ENCODE data around the gene ATOH8. TPM values are rescaled to one million over a fixed set of nuclear protein-coding genes. Genes with fewer than 3 reads are reported as not detected.

The ATOH8 gene
- polyA plus RNA-seq, 1 donor, result 5.1 TPM

- DNase-seq, result no peak
- Histone ChIP-seq H3K27ac (ENCODE audit: low read length) (no peak overlapping the region), H3K9me3 (ENCODE audit: control insufficient read depth, low read depth, low read length) (no peaks in the 10 kb centered on the region), H3K4me1 (ENCODE audit: control insufficient read depth, insufficient read depth, low read length) (peaks cover 23% of the 10 kb centered on the region), H3K27me3 (ENCODE audit: control insufficient read depth, insufficient read depth, low read length) (peaks cover 29% of the 10 kb centered on the region), H3K36me3 (ENCODE audit: control insufficient read depth, insufficient read depth, low read length) (peaks cover 2% of the 10 kb centered on the region), H3K4me3 (ENCODE audit: low read length) (no peak overlapping the region)
- WGBS (ENCODE audit: insufficient coverage, low lambda C conversion rate), result no CpG with 5 or more reads among the region's 4 CpGs
Measured at GRCh38 chr2:85763132-85763531, 9.3 kb downstream of the ATOH8 start.

GRCh38 chr2:85763831-85764230 is 10.0 kb downstream of the ATOH8 start:
- Histone ChIP-seq H3K9me3 (ENCODE audit: control insufficient read depth, low read depth, low read length) (no peaks in the 10 kb centered on the region), H3K36me3 (ENCODE audit: control insufficient read depth, insufficient read depth, low read length) (peaks cover 2% of the 10 kb centered on the region), H3K4me1 (ENCODE audit: control insufficient read depth, insufficient read depth, low read length) (peaks cover 19% of the 10 kb centered on the region), H3K27me3 (ENCODE audit: control insufficient read depth, insufficient read depth, low read length) (peaks cover 29% of the 10 kb centered on the region), H3K4me3 (ENCODE audit: low read length) (no peak overlapping the region), H3K27ac (ENCODE audit: low read length) (no peak overlapping the region)
- no peak for DNase-seq
- no CpG with 5 or more reads among the region's 16 CpGs for WGBS (ENCODE audit: insufficient coverage, low lambda C conversion rate)

- H3K4me3 ChIP-seq (ENCODE audit: low read length), result no peak overlapping the region
- H3K4me1 ChIP-seq (ENCODE audit: control insufficient read depth, insufficient read depth, low read length), result peaks cover 19% of the 10 kb centered on the region
- no CpG with 5 or more reads among the region's 26 CpGs for WGBS (ENCODE audit: insufficient coverage, low lambda C conversion rate)
- no peaks in the 10 kb centered on the region for H3K9me3 ChIP-seq (ENCODE audit: control insufficient read depth, low read depth, low read length)
- peaks cover 29% of the 10 kb centered on the region for H3K27me3 ChIP-seq (ENCODE audit: control insufficient read depth, insufficient read depth, low read length)
- no peak overlapping the region for H3K27ac ChIP-seq (ENCODE audit: low read length)
- peaks cover 2% of the 10 kb centered on the region for H3K36me3 ChIP-seq (ENCODE audit: control insufficient read depth, insufficient read depth, low read length)
- DNase-seq, result no peak
Measured at GRCh38 chr2:85765081-85765731, 11.4 kb downstream of the ATOH8 start.

- Histone ChIP-seq H3K9me3 (ENCODE audit: control insufficient read depth, low read depth, low read length) (no peaks in the 10 kb centered on the region), H3K27me3 (ENCODE audit: control insufficient read depth, insufficient read depth, low read length) (peaks cover 29% of the 10 kb centered on the region), H3K36me3 (ENCODE audit: control insufficient read depth, insufficient read depth, low read length) (peaks cover 2% of the 10 kb centered on the region), H3K4me3 (ENCODE audit: low read length) (no peak overlapping the region), H3K27ac (ENCODE audit: low read length) (no peak overlapping the region), H3K4me1 (ENCODE audit: control insufficient read depth, insufficient read depth, low read length) (peaks cover 18% of the 10 kb centered on the region)
- DNase-seq, result no peak
- no CpG with 5 or more reads among the region's 7 CpGs for WGBS (ENCODE audit: insufficient coverage, low lambda C conversion rate)
Measured at GRCh38 chr2:85766229-85766628, 12.4 kb downstream of the ATOH8 start.

GRCh38 chr2:85767803-85768665 is 14.2 kb downstream of the ATOH8 start:
- Histone ChIP-seq H3K9me3 (ENCODE audit: control insufficient read depth, low read depth, low read length) (no peaks in the 10 kb centered on the region), H3K27ac (ENCODE audit: low read length) (no peak overlapping the region), H3K4me3 (ENCODE audit: low read length) (no peak overlapping the region), H3K36me3 (ENCODE audit: control insufficient read depth, insufficient read depth, low read length) (peaks cover 2% of the 10 kb centered on the region), H3K27me3 (ENCODE audit: control insufficient read depth, insufficient read depth, low read length) (peaks cover 34% of the 10 kb centered on the region), H3K4me1 (ENCODE audit: control insufficient read depth, insufficient read depth, low read length) (peaks cover 14% of the 10 kb centered on the region)
- no CpG with 5 or more reads among the region's 12 CpGs for WGBS (ENCODE audit: insufficient coverage, low lambda C conversion rate)
- DNase-seq, result no peak

- no peak overlapping the region for H3K4me3 ChIP-seq (ENCODE audit: low read length)
- peak in 1 of 2 donors; percentile 54 for DNase-seq
- peaks cover 2% of the 10 kb centered on the region for H3K36me3 ChIP-seq (ENCODE audit: control insufficient read depth, insufficient read depth, low read length)
- WGBS (ENCODE audit: insufficient coverage, low lambda C conversion rate), result no CpG with 5 or more reads among the region's 8 CpGs
- peaks cover 37% of the 10 kb centered on the region for H3K27me3 ChIP-seq (ENCODE audit: control insufficient read depth, insufficient read depth, low read length)
- no peak overlapping the region for H3K27ac ChIP-seq (ENCODE audit: low read length)
- no peaks in the 10 kb centered on the region for H3K9me3 ChIP-seq (ENCODE audit: control insufficient read depth, low read depth, low read length)
- H3K4me1 ChIP-seq (ENCODE audit: control insufficient read depth, insufficient read depth, low read length), result peaks cover 19% of the 10 kb centered on the region
Measured at GRCh38 chr2:85768713-85769112, 14.9 kb downstream of the ATOH8 start.

GRCh38 chr2:85769236-85769982 is 15.6 kb downstream of the ATOH8 start:
- no CpG with 5 or more reads among the region's 12 CpGs for WGBS (ENCODE audit: insufficient coverage, low lambda C conversion rate)
- Histone ChIP-seq H3K4me1 (ENCODE audit: control insufficient read depth, insufficient read depth, low read length) (peaks cover 19% of the 10 kb centered on the region), H3K4me3 (ENCODE audit: low read length) (no peak overlapping the region), H3K27ac (ENCODE audit: low read length) (no peak overlapping the region), H3K9me3 (ENCODE audit: control insufficient read depth, low read depth, low read length) (no peaks in the 10 kb centered on the region), H3K36me3 (ENCODE audit: control insufficient read depth, insufficient read depth, low read length) (peaks cover 2% of the 10 kb centered on the region), H3K27me3 (ENCODE audit: control insufficient read depth, insufficient read depth, low read length) (peaks cover 31% of the 10 kb centered on the region)
- DNase-seq, result no peak

GRCh38 chr2:85769983-85770362 is 16.2 kb downstream of the ATOH8 start:
- Histone ChIP-seq H3K4me1 (ENCODE audit: control insufficient read depth, insufficient read depth, low read length) (peaks cover 18% of the 10 kb centered on the region), H3K27me3 (ENCODE audit: control insufficient read depth, insufficient read depth, low read length) (peaks cover 25% of the 10 kb centered on the region), H3K36me3 (ENCODE audit: control insufficient read depth, insufficient read depth, low read length) (no peaks in the 10 kb centered on the region), H3K4me3 (ENCODE audit: low read length) (no peak overlapping the region), H3K9me3 (ENCODE audit: control insufficient read depth, low read depth, low read length) (no peaks in the 10 kb centered on the region), H3K27ac (ENCODE audit: low read length) (no peak overlapping the region)
- DNase-seq, result no peak
- no CpG with 5 or more reads among the region's 7 CpGs for WGBS (ENCODE audit: insufficient coverage, low lambda C conversion rate)

- no CpG with 5 or more reads among the region's 12 CpGs for WGBS (ENCODE audit: insufficient coverage, low lambda C conversion rate)
- no peak for DNase-seq
- Histone ChIP-seq H3K27me3 (ENCODE audit: control insufficient read depth, insufficient read depth, low read length) (peaks cover 21% of the 10 kb centered on the region), H3K9me3 (ENCODE audit: control insufficient read depth, low read depth, low read length) (no peaks in the 10 kb centered on the region), H3K4me1 (ENCODE audit: control insufficient read depth, insufficient read depth, low read length) (peaks cover 14% of the 10 kb centered on the region), H3K4me3 (ENCODE audit: low read length) (no peak overlapping the region), H3K27ac (ENCODE audit: low read length) (no peak overlapping the region), H3K36me3 (ENCODE audit: control insufficient read depth, insufficient read depth, low read length) (no peaks in the 10 kb centered on the region)
Measured at GRCh38 chr2:85770369-85770768, 16.6 kb downstream of the ATOH8 start.

GRCh38 chr2:85770786-85771409 is 17.1 kb downstream of the ATOH8 start:
- Histone ChIP-seq H3K4me3 (ENCODE audit: low read length) (no peak overlapping the region), H3K36me3 (ENCODE audit: control insufficient read depth, insufficient read depth, low read length) (no peaks in the 10 kb centered on the region), H3K9me3 (ENCODE audit: control insufficient read depth, low read depth, low read length) (no peaks in the 10 kb centered on the region), H3K4me1 (ENCODE audit: control insufficient read depth, insufficient read depth, low read length) (peaks cover 13% of the 10 kb centered on the region), H3K27ac (ENCODE audit: low read length) (no peak overlapping the region), H3K27me3 (ENCODE audit: control insufficient read depth, insufficient read depth, low read length) (peaks cover 16% of the 10 kb centered on the region)
- no peak for DNase-seq
- WGBS (ENCODE audit: insufficient coverage, low lambda C conversion rate), result 100% methylated on average over 1 of the region's 10 CpGs
